ENCODE results near the gene IP6K3. TPM values are rescaled to one million over a fixed set of nuclear protein-coding genes. Genes with fewer than 3 reads are reported as not detected.

Gene IP6K3
- total RNA-seq, 1 donor from 2014 or later, result not detected

GRCh38 chr6:33677143-33677660, 69.5 kb downstream of the IP6K3 start:
- intact Hi-C loops (cut with micrococcal nuclease), result no loop called here

- intact Hi-C loops (cut with micrococcal nuclease), result no loop called here
Observed at GRCh38 chr6:33676416-33677142, 70.1 kb downstream of the IP6K3 start.

- intact Hi-C loops (cut with micrococcal nuclease), result no loop called here
Observed at GRCh38 chr6:33675968-33676367, 70.7 kb downstream of the IP6K3 start.

- intact Hi-C loops (cut with micrococcal nuclease), result no loop called here
Observed at GRCh38 chr6:33673851-33674250, 72.9 kb downstream of the IP6K3 start.

DNA sequence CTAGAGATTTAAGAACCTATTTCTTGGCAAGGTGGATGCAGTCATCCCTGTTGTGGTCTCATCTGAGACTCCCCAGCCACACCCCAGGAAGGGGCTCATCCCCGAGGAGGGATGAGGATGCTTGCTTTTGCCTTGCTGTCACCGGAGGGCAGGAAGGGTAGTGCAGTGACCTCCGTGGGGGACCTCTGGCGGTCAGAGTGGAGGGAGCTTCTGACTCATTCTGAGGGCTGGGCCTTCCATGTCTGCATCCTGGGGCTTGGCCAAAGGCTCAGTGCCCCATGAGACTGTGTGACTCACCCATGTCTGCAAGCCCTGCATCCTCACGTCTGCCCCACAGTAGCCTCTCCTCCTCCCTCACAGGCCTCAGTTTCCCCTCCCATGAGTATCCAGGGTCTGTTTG, 73.9 kb downstream of the IP6K3 start:
- intact Hi-C loops (cut with micrococcal nuclease), result no loop called here

- intact Hi-C loops (cut with micrococcal nuclease), result no loop called here
Observed at GRCh38 chr6:33671744-33672072, 75.0 kb downstream of the IP6K3 start.

Other genes starting within 250 kb of the IP6K3 start
- gene BAK1, start 166.6 kb downstream of the IP6K3 start, total RNA-seq, result 92.1 and 93.2 TPM in 2 replicates
- gene ITPR3, start 125.6 kb downstream of the IP6K3 start, total RNA-seq, result 48.0 and 48.9 TPM in 2 replicates
- gene UQCC2, start 35.2 kb downstream of the IP6K3 start, total RNA-seq, result 100 and 106 TPM in 2 replicates
- 69.9 and 71.8 TPM in 2 replicates for gene LEMD2, start 42.2 kb upstream of the IP6K3 start, total RNA-seq
- gene MLN, start 57.1 kb upstream of the IP6K3 start, total RNA-seq, result not detected in 2 replicates